Calu3 (cell line): ENCODE data around the gene FGF1. TPM values are rescaled to one million over a fixed set of nuclear protein-coding genes. Genes with fewer than 3 reads are reported as not detected.

Experiments used
- BruUV-seq: library from RNA; stranded (reverse); fragments of 400-500 nt; replicated peaks from 2 replicates; lab custom pipeline; 2021; lab: Mats Ljungman, UMichigan
- CTCF ChIA-PET: fragments of 300-600 bp; sonication (Branson Sonifier 250); formaldehyde crosslinking; loops from one replicate; lab custom pipeline; 2022; ENCODE audit warnings: antibody characterized with exemption; lab: Charles Lee
- DNase-seq: peaks from one replicate; pipeline ENCODE4 v3.0.0; 2022
- H3K27ac Mint-ChIP-seq: one replicate; pipeline ENCODE4 v1.8.0; 2022; ENCODE audit warnings: mixed read lengths; ENCODE audit not compliant: unreplicated experiment
- H3K27me3 Mint-ChIP-seq: one replicate; pipeline ENCODE4 v1.8.0; 2022; ENCODE audit warnings: mixed read lengths; ENCODE audit not compliant: unreplicated experiment
- H3K36me3 Mint-ChIP-seq: one replicate; pipeline ENCODE4 v1.8.0; 2022; ENCODE audit warnings: mild to moderate bottlenecking, moderate library complexity, mixed read lengths; ENCODE audit not compliant: insufficient read depth, unreplicated experiment
- H3K4me1 Mint-ChIP-seq: one replicate; pipeline ENCODE4 v1.8.0; 2022; ENCODE audit warnings: mild to moderate bottlenecking, low read depth, mixed read lengths; ENCODE audit not compliant: unreplicated experiment
- H3K4me3 Mint-ChIP-seq: one replicate; pipeline ENCODE4 v1.8.0; 2022; ENCODE audit warnings: mild to moderate bottlenecking, low read depth, moderate library complexity, mixed read lengths; ENCODE audit not compliant: unreplicated experiment
- H3K9me3 Mint-ChIP-seq: one replicate; pipeline ENCODE4 v1.8.0; 2022; ENCODE audit warnings: low read depth, mixed read lengths; ENCODE audit not compliant: unreplicated experiment
- intact Hi-C: fragments of 100-400 bp; cut with micrococcal nuclease; formaldehyde crosslinking; loops from one replicate; pipeline ENCODE4 v1.10.0; 2022; ENCODE audit not compliant: unreplicated experiment
- total RNA-seq: library from RNA; stranded (reverse); gene quantifications from 2 replicates; pipeline ENCODE4 v1.2.3, GENCODE V29; 2022
- TF ChIP-seq, protein P1 (sequence below): fragments of 200-600 bp; IDR thresholded peaks from one replicate; pipeline ENCODE4 v1.8.0; 2022; ENCODE audit warnings: antibody characterized with exemption; ENCODE audit not compliant: unreplicated experiment

Gene FGF1
- total RNA-seq, 1 experiment from 2014 or later: not detected

DNA sequence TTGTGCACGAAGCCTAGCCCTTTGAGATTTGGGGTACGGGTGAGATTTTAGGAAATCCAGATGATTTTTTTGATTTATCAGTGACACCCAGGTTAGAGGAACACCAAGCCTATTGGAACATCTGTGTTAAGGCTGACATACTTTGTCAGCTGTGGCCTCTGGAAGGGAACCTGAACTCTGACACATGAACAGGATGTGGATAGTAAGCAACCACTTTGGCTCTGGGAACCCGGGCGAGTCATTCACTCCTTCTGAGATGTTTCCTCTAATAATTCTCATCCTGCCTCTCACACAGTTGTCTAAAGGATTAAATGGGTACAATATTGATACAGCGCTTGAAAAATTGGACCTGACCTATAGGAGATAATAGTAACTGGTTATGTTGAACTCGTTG, 67.8 kb downstream of the FGF1 start:
- H3K4me3 Mint-ChIP-seq: no peak overlapping the region
- TF ChIP-seq, protein P1, sequence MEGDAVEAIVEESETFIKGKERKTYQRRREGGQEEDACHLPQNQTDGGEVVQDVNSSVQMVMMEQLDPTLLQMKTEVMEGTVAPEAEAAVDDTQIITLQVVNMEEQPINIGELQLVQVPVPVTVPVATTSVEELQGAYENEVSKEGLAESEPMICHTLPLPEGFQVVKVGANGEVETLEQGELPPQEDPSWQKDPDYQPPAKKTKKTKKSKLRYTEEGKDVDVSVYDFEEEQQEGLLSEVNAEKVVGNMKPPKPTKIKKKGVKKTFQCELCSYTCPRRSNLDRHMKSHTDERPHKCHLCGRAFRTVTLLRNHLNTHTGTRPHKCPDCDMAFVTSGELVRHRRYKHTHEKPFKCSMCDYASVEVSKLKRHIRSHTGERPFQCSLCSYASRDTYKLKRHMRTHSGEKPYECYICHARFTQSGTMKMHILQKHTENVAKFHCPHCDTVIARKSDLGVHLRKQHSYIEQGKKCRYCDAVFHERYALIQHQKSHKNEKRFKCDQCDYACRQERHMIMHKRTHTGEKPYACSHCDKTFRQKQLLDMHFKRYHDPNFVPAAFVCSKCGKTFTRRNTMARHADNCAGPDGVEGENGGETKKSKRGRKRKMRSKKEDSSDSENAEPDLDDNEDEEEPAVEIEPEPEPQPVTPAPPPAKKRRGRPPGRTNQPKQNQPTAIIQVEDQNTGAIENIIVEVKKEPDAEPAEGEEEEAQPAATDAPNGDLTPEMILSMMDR: no peak
- CTCF ChIA-PET: no interaction called here
- no peaks in the 10 kb centered on the region for H3K9me3 Mint-ChIP-seq
- DNase-seq: no peak
- BruUV-seq: no TSS peak
- intact Hi-C loops: no loop called here
- H3K27ac Mint-ChIP-seq: no peak overlapping the region
- H3K27me3 Mint-ChIP-seq: peaks cover 10% of the 10 kb centered on the region
- H3K4me1 Mint-ChIP-seq: peaks cover 14% of the 10 kb centered on the region
- no peaks in the 10 kb centered on the region for H3K36me3 Mint-ChIP-seq

DNA sequence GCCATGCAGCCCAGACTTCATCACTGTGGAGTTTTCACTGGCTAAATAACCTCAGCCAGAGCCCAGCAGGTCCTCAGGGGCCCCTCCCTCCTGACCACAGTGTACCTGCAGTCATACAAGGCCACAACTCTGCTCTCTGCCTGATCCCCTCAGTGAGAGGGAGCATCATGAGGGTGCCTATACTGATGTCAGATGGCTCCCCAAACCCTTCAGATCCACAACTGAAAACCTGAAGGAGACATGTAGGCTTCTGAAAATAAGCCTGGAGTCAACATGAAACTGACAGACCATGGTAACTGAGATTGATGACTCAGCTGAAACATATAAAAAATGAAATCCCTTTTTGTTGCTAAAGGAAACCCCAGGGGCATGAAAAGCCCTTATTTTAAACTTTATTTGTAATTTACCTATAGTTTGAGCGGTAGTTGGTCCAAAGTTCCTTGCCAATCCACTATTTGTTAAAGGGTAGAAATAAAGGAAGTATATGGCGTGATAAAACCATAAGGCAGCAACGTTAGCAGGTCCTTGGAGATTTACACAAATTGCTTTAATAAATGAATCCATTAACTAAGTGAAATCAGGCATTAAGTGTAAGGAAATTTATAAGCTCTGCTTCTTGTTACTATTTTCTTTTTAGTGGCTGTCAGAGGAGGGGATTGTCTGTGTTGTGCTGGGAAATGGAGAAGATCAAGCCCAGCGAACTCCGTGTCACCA, 68.3 kb downstream of the FGF1 start:
- no peaks in the 10 kb centered on the region for H3K36me3 Mint-ChIP-seq
- CTCF ChIA-PET: no interaction called here
- no peak for DNase-seq
- H3K4me1 Mint-ChIP-seq: peaks cover 14% of the 10 kb centered on the region
- peaks cover 16% of the 10 kb centered on the region for H3K27me3 Mint-ChIP-seq
- no peak overlapping the region for H3K4me3 Mint-ChIP-seq
- no peaks in the 10 kb centered on the region for H3K9me3 Mint-ChIP-seq
- intact Hi-C loops: no loop called here
- H3K27ac Mint-ChIP-seq: no peak overlapping the region
- BruUV-seq: no TSS peak
- TF ChIP-seq, protein P1: no peak

DNA sequence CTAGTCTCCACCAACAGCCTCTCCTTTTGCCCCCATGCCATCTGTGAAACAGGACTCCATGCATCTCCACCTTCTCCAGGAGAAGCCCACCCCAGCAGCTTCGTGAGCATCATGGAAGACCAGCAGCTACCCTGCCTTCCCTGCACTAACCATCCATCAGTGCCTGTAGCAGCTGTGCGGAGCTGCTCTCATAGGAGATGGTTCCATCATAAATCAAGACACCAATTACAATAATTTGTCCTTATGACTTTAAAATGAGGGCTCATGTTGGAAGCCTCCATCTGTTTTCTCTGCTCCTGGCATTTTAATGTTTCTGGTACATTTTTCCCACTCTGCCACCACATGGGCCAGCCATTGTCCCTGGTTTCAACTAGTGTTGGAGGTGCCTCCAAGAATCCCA, 69.9 kb downstream of the FGF1 start:
- TF ChIP-seq, protein P1: no peak
- intact Hi-C loops: no loop called here
- Mint-ChIP-seq H3K27me3 (peaks cover 32% of the 10 kb centered on the region), H3K9me3 (no peaks in the 10 kb centered on the region), H3K4me3 (no peak overlapping the region), H3K27ac (no peak overlapping the region), H3K4me1 (peaks cover 6% of the 10 kb centered on the region), H3K36me3 (no peaks in the 10 kb centered on the region)
- no TSS peak for BruUV-seq
- DNase-seq: no peak
- CTCF ChIA-PET: no interaction called here

DNA sequence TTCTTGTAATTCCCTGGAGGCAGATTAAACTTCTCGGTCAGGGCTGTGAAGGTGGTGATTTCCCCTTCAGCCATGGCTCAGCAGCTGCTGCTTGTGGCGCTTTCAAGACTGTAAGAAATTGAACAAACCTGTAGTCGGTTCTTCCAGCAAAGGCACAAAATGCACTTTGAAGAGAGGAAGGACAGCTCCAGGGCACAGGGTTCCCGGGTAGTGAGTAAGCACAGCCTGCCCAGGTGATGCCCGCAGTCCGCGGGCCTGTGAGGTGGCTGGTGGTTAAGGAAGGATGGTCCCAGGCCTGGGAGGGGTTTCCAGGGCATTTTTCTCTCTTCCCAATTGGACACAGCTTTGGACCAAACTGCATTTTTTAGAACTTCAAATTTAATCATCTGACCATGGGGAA, 71.8 kb downstream of the FGF1 start:
- no TSS peak for BruUV-seq
- CTCF ChIA-PET: interaction anchor here (1.0 kb wide), 1 partner anchor 41 kb away, joined by 3 read pairs; no protein-coding TSS in a partner anchor
- Mint-ChIP-seq H3K27me3 (peaks cover 39% of the 10 kb centered on the region), H3K36me3 (no peaks in the 10 kb centered on the region), H3K9me3 (no peaks in the 10 kb centered on the region), H3K4me1 (peaks cover 14% of the 10 kb centered on the region), H3K4me3 (no peak overlapping the region), H3K27ac (no peak overlapping the region)
- intact Hi-C loops: no loop called here
- no peak for DNase-seq
- TF ChIP-seq, protein P1: no peak
